Mucosa of descending colon (tissue), 3 donors: ENCODE measurements around the gene HSPG2. TPM values are rescaled to one million over a fixed set of nuclear protein-coding genes. Genes with fewer than 3 reads are reported as not detected.

ENCODE experiments used
- ATAC-seq: fragments of 200-7000 bp; cut with Tn5 transposase; one replicate; pipeline ENCODE4 v1.9.1; 2020; ENCODE audit warnings: mild to moderate bottlenecking, moderate library complexity
- DNase-seq, 3 donors: peaks; one replicate each; pipeline ENCODE4 v3.0.0-alpha.2; 2020
- H3K36me3 ChIP-seq: fragments of 200-600 bp; one replicate; pipeline ENCODE4 v1.8.0; 2021; ENCODE audit warnings: low read depth, mild to moderate bottlenecking
- H3K4me1 ChIP-seq: fragments of 200-600 bp; one replicate; pipeline ENCODE4 v1.8.0; 2021; ENCODE audit warnings: low read depth, mild to moderate bottlenecking
- H3K4me3 ChIP-seq: fragments of 200-600 bp; one replicate; pipeline ENCODE4 v1.8.0; 2021; ENCODE audit warnings: mild to moderate bottlenecking
- H3K9me3 ChIP-seq: fragments of 200-600 bp; one replicate; pipeline ENCODE4 v1.8.0; 2021; ENCODE audit warnings: mild to moderate bottlenecking
- CTCF ChIP-seq: fragments of 200-600 bp; IDR thresholded peaks from one replicate; pipeline ENCODE4 v1.8.0; 2022; ENCODE audit warnings: antibody characterized with exemption, mild to moderate bottlenecking
- intact Hi-C, 2 donors: fragments of 100-400 bp; cut with DNase I in 1 of 2; cut with micrococcal nuclease in 1 of 2; formaldehyde crosslinking; loops; one replicate each; pipeline versions ENCODE4 v1.11.0 to v1.11.1; 2022; cut with DNase I, micrococcal nuclease
- total RNA-seq, 3 donors: library from RNA; stranded (reverse); fragmentation: NEBNext Ultra II Directional in 2 of 3; extraction: Animal tissue kit (Norgen Biotek cat#: 25700) in 2 of 3; gene quantifications; one replicate each; pipeline versions ENCODE4 v1.2.1 to v1.2.4, GENCODE V29; 2021 to 2023
- donor health status: DM: no; HTN: no; CAD: no; lungs with moderate emphysema.
- donor health status: DM: no; HTN: no; CAD: no.
- donor health status: DM: no; HTN: yes; CAD: no.

Gene HSPG2
- total RNA-seq, 3 donors from 2014 or later, result 142 to 436 (median 197) TPM

- TF ChIP-seq CTCF, result no peak
- intact Hi-C loops, result no loop called here
- Histone ChIP-seq H3K4me1 (no peaks in the 10 kb centered on the region), H3K36me3 (peaks cover 11% of the 10 kb centered on the region), H3K4me3 (no peak overlapping the region), H3K9me3 (no peaks in the 10 kb centered on the region)
- DNase-seq (no peak), ATAC-seq (no peak)
These were observed 88.5 kb downstream of the HSPG2 start for GRCh38 chr1:21848524-21849174.

- Histone ChIP-seq H3K4me3 (no peak overlapping the region), H3K36me3 (peaks cover 9% of the 10 kb centered on the region), H3K9me3 (no peaks in the 10 kb centered on the region), H3K4me1 (no peaks in the 10 kb centered on the region)
- DNase-seq (no peak), ATAC-seq (no peak)
- intact Hi-C loops, result no loop called here
- no peak for TF ChIP-seq CTCF
These were observed 89.6 kb downstream of the HSPG2 start for GRCh38 chr1:21847223-21848205.

GRCh38 chr1:21845646-21846641 is 91.2 kb downstream of the HSPG2 start:
- DNase-seq, result no peak
- H3K4me3 ChIP-seq, result no peak overlapping the region
- H3K36me3 ChIP-seq, result peaks cover 9% of the 10 kb centered on the region
- TF ChIP-seq CTCF, result no peak
- H3K9me3 ChIP-seq, result no peaks in the 10 kb centered on the region
- H3K4me1 ChIP-seq, result no peaks in the 10 kb centered on the region
- intact Hi-C loops, result no loop called here
- no peak for ATAC-seq

GRCh38 chr1:21843996-21844395 is 93.1 kb downstream of the HSPG2 start:
- TF ChIP-seq CTCF, result no peak
- no peaks in the 10 kb centered on the region for H3K9me3 ChIP-seq
- H3K4me1 ChIP-seq, result no peaks in the 10 kb centered on the region
- ATAC-seq (no peak), DNase-seq (no peak)
- intact Hi-C loops, result no loop called here
- H3K36me3 ChIP-seq, result peaks cover 10% of the 10 kb centered on the region
- H3K4me3 ChIP-seq, result no peak overlapping the region

DNA sequence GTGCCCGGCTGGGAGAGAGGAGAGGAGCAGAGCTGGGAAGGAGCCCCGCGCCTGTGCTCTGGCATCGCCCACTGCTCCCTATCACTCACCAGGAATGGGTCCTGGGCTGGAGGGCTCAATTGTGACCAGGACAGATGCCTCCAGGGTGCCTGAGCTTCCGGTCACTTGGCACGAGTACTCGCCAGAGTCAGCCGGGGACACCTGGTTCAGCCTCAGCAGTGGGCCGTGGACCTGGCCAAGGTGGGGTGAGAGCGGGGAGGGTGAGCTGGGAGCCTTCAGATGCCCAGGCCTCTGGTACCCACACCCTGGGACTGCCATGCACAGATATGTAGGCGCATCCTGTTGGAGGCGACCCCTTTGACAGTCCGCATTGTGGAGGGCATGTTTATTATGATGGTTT is 93.9 kb downstream of the HSPG2 start:
- TF ChIP-seq CTCF, result no peak
- H3K9me3 ChIP-seq, result no peaks in the 10 kb centered on the region
- intact Hi-C loops, result no loop called here

More for the DNA sequence above, 93.9 kb downstream of the HSPG2 start:
- DNase-seq (no peak), ATAC-seq (no peak)
- Histone ChIP-seq H3K4me3 (no peak overlapping the region), H3K4me1 (no peaks in the 10 kb centered on the region), H3K36me3 (peaks cover 15% of the 10 kb centered on the region)
